NCI-H748 (cell line): ENCODE measurements around the gene APOF.
"Not testable (repeated sequence)": the region's sequence is repeated elsewhere in the genome, so short reads cannot be mapped to it uniquely, and the experiment has no call there.

Source experiments
- DNase-seq: peaks from one replicate; lab custom pipeline; 2025; ENCODE audit not compliant: unreplicated experiment; lab: John Stamatoyannopoulos, UW

Gene APOF

DNA sequence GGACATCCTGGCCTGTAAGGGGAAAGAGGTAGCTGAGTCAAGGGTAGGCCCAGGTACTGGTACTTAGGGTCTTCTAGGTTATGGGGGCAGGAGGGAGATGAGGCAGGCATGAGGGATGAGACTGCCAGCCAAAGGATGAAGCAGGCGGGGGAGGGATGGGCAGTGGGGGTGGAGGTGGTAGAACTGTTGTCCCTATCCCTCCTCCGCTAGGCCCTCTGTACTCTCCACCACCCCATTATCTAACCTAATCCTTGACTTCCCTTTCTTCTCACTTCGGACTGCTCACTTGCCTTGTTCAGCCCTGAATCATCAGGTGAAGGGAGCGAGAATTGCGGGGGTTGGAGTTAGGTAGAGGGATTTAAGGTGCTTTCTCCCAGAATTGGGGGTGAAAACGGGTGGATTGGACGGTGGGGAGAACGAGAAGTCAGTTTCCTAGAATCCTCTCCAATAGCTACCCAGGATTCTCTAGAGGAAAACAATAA is 29.4 kb downstream of the APOF start:
- DNase-seq, result no peak

- DNase-seq, result no peak
These were observed 30.0 kb downstream of the APOF start for GRCh38 chr12:56332512-56333196.

DNA sequence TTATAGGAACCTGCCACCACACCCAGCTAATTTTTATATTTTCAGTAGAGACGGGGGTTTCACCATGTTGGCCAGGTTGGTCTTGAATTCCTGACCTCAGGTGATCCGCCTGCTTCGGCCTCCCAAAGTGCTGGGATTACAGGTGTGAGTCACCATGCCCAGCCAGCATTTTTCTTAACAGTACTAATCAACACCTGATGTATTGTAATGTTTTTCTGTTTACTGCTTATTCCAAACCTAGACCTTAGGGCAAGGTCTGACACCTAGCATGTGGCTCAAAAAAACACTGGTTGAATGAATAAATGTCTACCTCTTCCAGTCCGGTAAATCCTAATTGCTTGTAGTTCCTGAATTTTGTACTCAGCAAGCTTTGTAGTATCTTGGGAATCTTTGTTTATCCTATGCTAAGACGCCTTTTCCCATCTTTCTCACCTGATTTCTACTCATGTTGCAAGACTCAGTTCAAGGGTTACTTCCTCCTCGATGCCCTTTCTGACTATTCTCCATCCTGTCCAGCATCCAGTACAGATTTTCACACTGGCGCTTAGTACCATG is 31.6 kb downstream of the APOF start:
- DNase-seq, result no peak

- no peak for DNase-seq
These were observed 36.1 kb downstream of the APOF start for GRCh38 chr12:56326533-56326932.

DNA sequence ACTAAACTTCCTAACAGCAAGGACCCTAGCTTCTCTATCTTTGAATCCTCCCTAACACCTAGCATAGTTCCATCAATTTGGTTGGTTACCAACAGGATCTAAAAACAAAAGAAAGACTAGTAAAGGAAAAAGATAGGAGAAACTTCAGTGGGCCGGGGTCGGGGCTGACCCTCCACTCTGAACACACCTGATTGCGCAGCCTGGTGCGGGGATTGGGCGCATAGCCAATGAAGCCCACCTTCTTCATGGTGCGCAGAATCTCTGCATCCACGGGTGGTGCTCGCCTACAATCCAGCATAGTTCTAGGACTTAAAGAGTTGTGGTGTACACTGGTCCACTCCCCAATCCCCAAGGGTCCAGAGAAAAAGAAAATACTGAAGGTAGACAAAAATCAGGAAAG is 36.5 kb downstream of the APOF start:
- DNase-seq, result no peak

GRCh38 chr12:56324206-56324605 is 38.5 kb downstream of the APOF start:
- no peak for DNase-seq

DNA sequence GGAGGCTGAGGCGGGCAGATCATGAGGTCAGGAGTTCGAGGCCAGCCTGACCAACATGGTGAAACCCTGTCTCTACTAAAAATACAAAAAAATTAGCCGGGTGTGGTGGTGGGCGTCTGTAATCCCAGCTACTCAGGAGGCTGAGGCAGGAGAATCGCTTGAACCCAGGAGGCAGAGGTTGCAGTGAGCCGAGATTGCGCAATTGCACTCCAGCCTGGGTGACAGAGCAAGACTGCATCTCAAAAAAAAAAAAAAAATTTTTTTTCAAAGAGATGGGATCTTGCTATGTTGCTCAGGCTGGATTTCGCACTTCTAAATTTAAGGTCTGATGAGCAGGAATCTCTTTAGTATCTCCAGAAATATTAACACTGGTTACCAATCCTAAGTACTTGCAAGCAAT is 41.0 kb downstream of the APOF start:
- not testable (repeated sequence) for DNase-seq

DNA sequence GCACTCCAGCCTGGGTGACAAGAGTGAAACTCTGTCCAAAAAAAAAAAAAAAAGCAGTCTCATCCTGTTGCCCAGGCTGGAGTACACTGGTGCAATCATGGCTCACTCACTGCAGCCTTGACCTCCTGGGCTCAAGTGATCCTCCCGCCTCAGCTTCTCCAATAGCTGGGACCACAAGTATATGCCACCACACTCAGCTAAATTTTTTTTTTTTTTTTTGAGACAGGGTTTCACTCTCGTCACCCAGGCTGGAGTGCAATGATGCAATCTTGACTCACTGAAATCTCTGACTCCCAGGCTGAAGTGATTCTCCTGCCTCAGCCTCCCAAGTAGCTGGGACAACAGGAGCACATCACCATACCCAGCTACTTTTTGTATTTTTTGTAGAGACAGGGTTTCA is 41.6 kb downstream of the APOF start:
- DNase-seq, result no peak

DNA sequence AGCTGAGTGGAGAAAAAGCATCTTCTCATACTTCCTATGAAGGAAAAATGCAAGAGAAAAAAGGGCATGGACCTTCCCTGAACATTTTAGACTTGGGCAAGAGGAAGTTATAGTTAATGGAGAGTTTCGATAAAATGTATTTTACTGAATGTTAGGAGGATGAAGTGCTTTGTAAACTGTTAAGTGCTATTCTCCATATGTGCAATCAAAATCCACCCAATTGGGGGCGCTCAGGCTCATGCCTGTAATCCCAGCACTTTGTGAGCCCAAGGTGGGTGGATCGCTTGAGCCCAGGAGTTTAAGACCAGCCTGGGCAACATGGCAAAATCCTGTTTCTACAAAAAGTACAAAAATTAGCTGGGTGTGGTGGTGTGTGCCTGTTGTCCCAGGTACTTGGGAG is 45.0 kb downstream of the APOF start:
- DNase-seq, result no peak

- DNase-seq, result peak; percentile 99
These were observed 46.8 kb downstream of the APOF start, which contains the start of gene CNPY2 for GRCh38 chr12:56315622-56316473. TSS of gene CNPY2 (minus strand) at chr12:56315988. CDS start at chr12:56315217, 771 bp downstream.

- peak; percentile 47 for DNase-seq
These were observed 47.4 kb downstream of the APOF start for GRCh38 chr12:56315249-56315621.

DNA sequence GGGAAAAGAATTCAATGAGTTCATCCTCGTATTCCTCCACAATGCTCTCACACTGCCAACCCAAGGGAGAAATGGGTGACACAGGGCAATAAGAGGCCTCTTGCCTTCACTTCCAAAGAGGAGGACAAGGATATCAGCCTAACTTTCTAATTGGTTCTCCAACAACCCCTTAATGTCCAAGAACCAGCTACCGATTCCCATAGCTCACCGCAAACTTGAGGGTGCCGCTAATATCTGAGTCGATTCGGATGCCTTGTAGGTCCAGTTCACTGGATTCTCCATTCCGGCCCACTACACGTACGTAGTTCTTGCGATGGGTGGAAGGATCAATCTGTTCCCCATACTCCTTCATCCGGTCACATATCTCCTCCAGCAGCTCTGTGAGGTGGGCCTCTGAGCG is 51.7 kb downstream of the APOF start:
- DNase-seq, result no peak
